KG1 (cell line): ENCODE results near the gene DOCK4.

ENCODE experiments used
- DNase-seq: peaks from one replicate; lab custom pipeline; 2025; lab: John Stamatoyannopoulos, UW

Gene DOCK4

DNA sequence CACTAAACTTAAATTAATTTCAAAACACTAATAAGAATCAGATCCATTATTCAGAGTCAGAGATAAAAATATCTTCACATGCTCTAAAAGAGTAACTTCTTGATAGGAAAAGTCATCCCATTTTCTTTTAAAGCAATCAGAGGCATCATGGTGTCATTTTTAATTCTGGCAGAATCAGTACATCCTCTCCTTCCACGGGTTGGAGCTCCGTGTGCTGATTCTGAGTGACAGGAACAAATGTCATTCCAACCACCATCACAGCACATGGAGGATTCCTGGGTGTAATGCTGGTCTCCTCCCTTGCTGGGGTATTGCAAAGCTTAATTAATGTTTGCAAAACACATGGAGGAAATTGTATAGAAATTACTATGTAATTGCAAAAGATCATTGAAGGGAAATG is 529.4 kb downstream of the DOCK4 start:
- no peak for DNase-seq
